Stimulated activated CD8-positive, alpha-beta memory T cell treated with anti-CD3 and anti-CD28 coated beads, Interleukin-15, amount 100 ng/mL, for 4 hours (primary cell): ENCODE data around the gene ASTN2.

Experiments
- DNase-seq, 2 donors: peaks; one replicate each; pipeline ENCODE4 v3.0.0-alpha.2; 2020; ENCODE audit warnings: low read depth in 2 of 2

ASTN2 gene

DNA sequence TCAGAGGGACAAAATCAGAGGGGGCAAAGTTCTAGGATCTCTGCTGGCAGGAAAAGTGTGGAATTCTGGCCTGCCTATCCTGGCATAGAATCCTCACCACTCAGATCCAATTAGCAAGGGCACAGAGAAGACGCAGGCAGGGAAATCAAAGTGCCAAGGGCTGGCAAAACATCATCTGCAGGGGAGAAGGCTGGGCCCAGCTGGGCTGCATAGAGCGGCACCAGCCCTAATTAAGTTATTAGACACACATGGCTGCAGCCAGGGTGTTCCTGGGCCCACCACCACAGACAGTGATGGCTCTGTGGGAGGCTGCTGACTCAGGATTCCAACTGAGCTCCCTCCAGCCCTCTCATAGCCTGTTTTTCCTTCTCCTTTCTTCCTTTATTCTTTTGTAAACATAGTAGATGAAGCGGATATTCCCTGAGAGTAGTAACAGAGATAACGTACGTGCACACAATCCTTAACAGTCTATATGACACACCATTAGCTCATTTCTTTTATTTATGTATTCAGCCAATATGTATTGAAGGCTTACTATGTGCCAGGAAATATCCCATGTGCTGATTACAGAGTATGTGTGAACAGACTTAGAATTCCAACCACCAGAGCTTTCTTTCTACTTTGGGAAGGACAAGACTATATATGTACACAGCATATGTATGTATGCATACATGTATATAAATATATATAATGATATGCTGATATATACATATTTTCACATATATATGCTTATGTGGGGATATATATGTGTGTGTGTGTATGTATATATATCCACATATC, 236.1 kb downstream of the ASTN2 start:
- DNase-seq = no peak

DNA sequence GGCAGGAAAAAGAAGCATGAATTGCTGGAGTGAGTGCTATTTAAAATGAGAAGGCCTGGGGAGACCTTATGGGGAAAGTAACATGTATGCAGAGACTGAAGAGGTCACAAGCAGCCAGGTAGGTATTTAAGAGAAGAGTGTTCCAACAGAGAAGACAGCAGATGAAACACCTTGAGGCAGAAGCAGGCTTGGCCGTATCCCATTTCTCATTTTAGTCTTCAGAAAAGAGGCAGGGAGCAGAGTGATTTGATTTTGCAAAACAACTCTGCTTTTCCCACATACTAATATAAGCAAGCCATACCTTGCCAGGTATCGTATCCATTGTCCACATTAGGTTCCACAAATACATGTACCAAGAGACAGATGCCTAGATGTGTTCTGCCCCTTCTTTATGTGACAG, 244.3 kb downstream of the ASTN2 start:
- no peak for DNase-seq

DNA sequence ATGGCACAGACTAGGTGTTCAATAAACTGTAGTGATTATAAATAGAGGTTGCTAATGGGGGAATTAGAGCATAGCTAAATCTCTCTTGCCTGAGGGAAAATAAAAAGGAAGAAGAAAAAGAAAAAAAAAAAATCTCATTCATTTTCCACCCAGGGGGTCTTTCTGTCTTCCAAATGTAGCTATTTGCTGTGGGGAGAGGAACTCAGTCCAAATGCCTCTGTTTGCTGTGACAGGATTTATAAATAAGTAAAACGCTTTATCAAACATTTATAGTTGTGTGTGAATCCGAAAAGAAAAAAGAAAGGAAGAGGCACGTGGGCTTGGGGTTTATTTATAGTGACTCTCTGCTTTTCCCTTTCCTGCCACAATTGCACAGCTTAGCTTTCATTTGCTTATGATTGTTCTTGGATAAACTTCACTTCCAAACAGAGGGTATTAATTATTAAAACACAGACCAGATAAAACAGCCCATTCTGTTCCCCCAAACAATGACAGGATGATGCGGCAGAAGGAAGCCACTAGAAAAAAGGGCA, 245.7 kb downstream of the ASTN2 start:
- no peak for DNase-seq

DNA sequence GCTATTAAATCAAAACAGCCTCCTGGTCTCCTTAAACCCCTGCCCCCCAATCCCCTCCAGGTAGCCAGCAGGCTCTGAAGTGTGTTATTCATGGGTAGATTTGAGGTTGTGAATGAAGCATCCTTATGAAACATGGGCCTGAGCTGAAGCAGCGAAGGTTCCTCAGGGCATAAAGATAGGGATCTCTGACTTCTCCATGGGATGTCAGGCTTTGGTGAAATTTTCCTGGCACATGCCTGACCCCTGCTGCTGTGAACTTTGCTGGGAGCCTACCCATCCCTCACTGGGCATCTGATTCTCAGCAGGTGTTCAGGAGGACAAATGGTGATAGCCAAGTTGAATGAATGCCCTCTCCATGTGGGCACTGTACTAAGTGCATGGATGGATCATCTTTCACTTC, 250.3 kb downstream of the ASTN2 start:
- DNase-seq = no peak

DNA sequence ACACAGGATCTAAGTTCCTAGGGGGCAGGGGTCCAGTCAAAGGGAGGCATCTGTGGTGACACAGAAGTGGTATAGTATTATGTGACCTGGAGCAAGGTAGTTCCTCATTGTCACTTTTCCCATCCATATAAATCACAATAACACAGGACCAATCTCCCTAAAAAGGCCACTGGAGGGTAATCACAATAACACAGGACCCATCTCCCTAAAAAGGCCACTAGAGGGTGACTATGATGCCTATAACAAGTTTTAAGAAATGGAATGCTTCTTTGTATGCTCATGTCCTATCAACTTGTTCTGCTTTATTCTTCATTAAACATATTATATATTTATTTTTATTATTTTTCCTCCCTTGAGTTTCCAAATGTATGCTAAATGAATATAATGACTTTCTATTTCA, 254.6 kb downstream of the ASTN2 start:
- no peak for DNase-seq

DNA sequence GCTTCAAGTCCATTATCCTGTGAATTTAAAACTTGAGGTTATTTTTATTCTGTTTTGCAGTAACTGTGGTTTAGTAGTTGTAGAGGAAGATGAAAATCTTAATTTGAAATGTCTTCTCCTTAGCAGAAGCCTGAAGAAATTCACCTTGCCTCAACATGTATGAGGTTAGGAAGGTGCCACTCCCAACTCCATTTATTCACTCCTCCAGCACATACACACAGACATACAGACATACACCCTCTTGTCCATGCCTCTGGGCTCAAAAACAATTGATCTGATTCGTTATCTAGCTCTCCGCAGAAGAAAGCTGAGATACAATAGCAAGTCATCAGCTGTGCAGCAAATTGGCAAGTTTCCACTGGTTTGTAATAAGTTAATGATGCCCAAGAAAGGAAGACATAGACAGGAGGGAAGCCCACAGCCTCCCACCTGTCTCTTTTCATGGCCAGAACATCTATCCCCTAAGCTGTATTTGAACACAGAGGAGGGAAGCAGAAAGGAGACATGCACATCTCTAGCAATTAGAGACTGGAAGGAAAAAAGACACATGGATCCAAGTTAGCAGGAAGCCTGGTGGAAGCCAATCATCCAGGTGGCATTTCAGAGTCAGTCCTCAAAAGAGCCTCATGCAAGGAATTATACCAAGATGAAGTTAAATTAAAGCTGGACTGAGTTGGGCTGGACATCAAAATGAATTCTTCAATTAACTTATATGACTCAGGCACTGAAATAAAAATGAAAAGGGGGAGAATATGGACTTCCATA, 257.9 kb downstream of the ASTN2 start:
- DNase-seq = no peak

DNA sequence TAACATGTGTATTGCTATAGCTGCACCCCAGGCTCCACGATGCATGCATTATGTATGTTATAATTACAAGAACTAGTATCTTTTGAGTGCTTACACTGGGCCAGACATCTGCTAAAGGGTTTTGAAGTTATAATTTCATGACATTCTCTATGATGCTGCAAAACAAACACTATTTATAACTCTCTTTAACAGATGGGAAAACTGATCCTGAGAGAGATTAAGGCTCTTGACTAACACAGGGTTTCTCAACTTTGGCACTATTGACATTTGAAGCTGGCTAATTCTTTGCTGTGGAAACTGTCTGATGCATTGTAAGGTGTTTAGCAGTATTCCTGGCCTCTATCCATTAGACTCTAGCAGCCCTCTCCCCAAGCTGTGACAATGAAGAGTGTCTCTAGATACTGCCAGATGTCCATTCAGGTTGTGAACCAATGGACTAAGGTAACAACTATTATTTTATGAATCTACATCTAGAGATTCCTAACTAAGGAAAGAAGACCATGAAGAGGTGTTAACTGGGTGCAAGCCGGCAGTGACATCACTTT, 258.6 kb downstream of the ASTN2 start:
- no peak for DNase-seq

DNA sequence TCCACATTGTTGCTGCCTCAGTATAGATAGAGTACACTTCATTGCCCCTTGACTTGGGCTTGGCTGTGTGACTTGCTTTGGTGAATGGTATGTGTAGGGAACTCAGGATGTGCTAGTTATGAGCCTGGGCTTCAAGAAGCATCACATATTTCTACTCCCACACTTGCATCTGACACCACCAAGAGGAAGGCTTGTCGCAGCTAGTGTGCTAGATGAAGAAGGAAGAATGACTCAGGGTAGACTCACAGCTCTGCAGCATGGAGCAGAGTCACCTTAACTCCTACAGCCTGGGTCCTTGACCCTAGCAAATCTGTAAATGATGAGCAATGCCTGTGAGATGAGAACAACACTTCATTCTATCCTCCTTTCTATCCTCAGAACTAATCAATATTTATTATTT, 261.8 kb downstream of the ASTN2 start:
- DNase-seq = no peak

DNA sequence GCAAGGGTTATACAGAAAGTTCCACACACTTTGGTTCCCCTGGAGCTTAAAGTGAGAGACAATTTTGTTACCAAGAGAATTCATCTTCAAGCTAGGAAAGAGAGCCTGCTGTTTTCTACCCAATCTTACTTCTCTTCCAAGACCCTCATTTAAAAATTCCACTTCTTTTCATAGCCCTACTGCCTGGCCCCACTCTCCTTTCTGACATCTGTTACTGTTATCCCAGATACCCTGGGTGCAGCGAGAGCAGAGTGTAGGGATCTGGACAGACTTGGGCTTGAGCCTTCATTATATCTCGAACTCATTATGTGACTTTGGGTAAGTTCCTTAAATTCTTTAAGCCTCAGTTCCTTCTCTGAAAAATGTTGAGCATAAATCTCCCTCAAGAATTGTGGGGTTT, 263.1 kb downstream of the ASTN2 start:
- no peak for DNase-seq

DNA sequence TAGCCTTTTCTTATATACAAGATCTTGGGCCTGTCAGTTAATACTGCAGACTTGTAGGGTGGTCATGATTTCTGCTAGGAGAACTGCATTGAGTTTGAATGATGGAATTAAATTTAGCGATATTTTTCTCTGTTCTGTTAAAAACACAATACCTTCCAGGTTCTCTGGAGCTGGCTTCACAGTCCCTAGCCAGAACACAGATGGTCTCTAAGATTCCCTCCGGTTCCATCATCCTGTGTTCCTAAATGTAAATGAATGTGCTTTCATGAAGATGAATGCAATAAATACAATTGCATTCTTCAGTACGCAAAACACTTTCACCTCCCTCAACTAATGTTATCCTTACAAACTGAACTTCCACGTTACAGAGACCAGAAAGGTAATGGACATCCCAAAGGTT, 264.9 kb downstream of the ASTN2 start:
- DNase-seq = no peak

DNA sequence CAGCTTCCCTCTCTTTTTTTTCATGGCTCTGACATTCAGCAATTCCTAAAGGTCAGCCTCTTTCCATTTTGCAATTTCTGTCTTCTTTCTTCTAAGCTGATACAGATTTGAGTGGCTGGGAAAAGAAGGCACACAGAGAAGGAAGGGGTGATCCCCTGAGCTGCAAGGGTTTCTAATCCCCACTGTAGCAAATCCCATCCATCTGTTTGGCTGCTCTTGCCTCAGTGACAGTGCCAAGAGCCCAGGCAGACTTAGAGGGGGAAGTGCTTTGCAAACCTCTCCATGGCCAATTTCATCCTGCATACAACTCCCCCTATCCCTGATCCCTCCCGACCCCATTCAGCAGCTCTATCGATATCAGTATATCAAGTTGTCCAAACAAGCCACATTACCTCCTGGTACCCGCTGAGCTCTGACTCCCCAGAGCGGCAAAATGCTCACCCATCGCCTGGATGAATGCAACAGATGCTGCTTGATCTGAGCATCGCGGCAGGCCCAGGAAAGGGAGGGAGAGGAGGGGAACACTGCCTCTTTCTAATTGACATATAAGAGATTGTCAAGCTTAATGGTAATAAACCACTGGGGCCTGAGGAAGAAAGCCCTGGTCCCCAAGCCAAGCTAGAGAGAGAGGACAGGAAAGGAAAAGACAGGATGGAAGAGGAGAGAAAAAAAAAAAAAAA, 268.9 kb downstream of the ASTN2 start:
- DNase-seq = no peak

DNA sequence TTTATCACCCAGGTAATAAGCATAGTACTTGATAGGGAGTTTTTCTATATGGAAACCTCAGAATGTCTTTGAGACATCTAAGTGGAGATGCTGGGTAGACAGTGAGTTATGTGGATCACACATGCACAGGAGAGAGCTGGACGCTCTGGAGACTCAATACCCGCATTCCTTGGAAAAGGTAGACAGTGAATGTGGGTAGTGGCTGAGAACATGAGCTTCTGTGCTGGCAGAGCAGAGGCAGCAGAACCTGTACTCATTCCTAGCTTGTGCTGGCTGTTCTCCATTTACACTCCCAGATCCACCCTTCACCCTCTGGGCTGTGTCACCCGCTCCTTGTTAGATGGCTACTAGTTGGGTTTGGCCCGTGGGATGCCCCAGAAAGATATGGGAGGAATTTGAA, 269.8 kb downstream of the ASTN2 start:
- DNase-seq = no peak

DNA sequence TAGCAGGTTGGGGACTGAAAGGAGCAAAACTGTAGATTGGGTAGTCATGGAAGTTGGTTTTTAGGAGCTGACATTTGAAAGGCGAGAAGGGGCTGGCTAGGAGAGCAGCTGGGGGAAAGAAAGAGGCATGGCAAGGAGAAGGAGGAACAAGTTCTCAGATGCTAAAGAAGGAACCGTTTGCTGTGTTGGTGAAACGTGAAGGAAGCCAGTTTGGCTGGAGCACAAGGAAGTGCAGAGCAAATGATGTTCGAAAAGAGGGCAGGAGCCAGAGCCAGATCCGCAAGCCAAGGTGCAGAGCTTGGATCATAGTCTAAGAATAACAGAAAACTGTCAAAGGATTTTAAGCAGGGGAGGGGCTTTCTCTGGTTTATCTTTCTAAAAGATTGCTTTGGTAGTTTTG, 276.6 kb downstream of the ASTN2 start:
- no peak for DNase-seq

DNA sequence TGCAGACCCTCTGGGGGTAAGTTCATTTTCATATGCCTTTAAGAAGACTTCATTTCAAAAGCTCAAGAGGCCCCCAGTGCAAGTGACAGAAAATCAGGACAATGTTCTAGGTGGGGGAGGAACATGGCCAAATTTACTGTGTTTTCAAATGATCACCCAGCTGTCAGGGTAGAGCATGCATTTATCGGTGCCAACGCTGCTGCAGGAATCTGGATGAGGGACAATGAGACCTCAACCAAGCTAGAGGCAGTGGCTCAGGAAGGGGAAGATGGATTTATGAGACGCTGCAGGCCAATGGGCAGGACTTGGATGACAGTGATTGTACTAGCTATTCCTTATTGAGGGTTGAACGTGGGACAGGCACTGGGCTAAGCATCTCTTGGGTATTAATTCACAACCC, 278.4 kb downstream of the ASTN2 start:
- no peak for DNase-seq

DNA sequence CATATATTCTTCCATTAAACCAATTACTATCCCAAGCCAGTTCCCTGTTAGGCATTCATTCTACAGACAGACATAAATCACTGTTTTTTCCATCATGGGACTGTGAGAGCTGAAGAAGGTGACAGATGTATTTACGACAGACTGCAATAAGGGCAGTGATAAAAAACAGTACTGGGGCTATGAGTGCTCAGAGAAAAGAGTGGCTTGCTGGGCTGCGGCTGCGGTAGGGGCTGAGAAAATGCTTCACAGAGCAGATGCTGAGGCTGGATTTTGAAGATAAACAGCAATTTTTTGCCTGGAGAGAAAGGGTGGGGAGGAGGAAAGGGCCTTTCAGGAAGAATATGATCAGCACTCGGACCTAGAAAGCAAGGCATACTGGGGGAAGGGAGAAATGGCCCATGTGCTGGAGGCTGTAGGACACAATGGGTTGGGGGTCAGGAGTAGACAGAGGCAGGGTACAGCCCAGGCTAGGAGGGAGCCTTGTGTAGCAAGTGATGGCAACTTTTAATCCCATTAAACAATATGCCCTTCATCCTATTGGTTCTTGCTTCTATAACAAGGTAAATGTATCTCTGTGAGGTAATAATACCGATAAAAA, 279.3 kb downstream of the ASTN2 start:
- DNase-seq = no peak

DNA sequence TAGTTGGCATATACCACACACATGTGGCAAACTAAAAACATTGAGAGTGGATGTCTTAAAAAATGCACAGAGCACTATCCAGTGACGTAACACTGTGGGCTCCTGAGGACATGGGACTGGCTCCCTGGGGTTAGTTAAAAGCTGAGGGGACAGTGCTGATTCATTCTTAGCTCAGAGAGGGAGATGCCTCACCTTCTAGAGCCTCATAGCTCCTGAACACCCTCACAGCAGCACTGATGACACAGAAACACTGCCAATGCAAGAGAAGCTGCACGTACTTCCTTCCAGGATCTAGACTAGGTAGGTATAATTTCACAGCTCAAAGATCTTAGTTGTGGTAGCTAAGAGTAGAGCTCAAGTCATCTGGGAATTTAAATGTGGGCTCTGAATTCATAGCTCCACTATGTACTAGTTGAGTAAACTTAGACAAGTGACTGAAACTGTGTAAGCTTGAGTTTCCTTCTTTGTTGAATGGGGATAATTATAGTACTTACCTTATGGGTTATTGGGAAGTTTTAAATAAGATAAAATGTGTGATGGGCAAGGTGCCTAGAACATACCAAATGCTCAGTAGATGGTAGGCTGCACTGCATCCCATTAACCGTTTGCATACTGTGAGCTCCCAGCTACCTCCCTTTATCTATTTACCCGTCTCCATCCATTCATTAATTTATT, 279.9 kb downstream of the ASTN2 start:
- DNase-seq = no peak

DNA sequence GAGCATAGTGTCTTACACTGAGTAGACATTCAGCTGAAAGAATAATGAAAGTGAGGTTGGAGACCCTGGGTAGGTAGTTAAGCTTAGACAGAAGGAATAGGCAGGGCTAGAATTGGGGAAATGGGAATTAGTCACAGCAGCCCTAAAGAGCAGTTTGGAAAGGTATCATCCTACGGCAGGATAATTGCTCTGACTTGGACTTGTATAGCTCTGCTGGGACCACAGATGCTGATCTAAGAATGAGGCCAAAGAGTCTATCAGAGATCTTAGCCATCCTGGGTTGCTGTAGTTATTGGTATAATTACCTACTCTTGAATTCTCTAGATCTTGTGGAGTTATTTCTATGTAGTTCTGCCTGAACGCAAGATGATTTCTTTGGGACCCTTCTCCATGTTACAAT, 288.0 kb downstream of the ASTN2 start:
- DNase-seq = no peak

DNA sequence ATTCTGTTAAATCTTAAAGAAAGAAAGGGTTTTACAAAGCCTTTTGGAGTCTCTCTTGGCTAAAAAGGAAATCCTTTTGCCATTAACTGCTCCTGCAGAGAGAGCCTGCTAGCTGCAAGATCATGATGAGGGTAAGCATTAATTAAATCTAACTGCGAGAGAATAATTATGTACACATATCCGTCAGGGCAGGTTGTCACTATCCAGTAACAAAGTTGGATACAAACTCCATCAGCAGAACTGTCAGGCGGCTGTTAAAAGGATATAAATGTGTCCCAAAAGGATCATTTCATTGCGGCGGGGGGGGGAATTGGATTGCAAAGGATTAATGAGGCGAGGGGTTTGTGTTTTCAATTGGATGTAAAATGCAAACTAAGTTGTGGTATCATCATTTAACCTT, 289.3 kb downstream of the ASTN2 start:
- DNase-seq = no peak

DNA sequence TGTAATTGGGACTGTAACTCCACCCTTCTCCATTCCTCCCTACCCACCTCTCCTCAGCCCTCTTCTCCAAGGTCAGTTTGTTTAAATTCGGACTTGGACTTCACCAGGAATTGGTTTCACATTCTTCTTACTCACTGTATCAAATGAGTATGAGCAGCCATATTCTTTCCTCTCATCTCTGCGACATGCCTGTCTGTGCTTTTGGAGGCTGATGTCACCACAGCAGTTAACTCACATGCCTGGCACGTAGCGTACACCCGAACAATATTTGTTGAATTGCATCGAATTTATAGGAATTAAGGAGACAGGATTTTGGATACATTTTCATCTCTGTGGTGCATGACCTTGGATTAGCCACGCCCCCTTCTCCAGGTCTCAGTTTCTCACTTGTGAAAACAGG, 291.1 kb downstream of the ASTN2 start:
- no peak for DNase-seq

DNA sequence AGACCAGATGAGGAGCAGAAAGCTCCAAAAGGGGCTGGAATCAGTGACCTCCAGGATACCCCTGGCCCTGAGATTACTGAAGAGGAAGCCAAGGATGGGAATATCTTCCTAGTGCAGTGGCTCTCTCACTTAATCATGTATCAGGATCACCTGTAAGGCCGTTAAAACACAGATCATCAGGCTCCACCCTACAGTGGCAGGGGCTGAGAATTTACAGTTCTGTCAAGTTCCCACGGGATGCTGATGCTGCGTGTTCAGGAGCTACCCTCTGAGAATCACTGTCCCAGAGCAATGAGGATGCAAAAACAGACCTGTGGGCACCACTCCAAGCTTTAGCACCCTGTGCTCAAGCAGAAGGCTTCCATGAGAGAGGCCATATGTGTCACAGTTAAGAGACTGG, 291.9 kb downstream of the ASTN2 start:
- no peak for DNase-seq

DNA sequence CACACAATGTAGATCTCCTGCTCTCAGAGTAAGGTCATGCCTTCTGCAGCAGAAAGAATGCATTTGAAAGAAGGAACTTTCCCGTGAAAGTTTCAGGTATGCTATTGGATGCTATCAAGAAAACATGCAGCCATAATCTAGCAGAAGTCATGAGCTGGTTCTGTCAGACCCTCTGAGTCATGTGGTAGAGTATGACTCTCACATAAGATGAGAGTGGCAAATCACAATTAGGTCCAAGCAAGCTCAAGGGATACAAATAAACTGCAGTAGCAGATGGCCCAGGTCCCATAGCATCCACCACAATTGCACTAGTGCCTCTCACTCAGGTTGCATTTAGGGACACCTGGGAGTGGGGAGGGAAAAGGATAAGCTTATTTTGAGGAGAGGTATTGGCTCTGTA, 292.8 kb downstream of the ASTN2 start:
- DNase-seq = no peak
